ENCODE data around the gene CRYBB1.
"Not testable (repeated sequence)": the region's sequence is repeated elsewhere in the genome, so short reads cannot be mapped to it uniquely, and the experiment has no call there.

CRYBB1 gene

GRCh38 chr22:26635117-26635516 is 17.3 kb upstream of the CRYBB1 start:
- DNase-seq = no peak

GRCh38 chr22:26634189-26634588 is 16.4 kb upstream of the CRYBB1 start:
- no peak for DNase-seq

- DNase-seq = no peak
These were observed 14.8 kb upstream of the CRYBB1 start for GRCh38 chr22:26632422-26633155.

- no peak for DNase-seq
These were observed 13.5 kb upstream of the CRYBB1 start for GRCh38 chr22:26631282-26631681.

GRCh38 chr22:26629988-26630761 is 12.3 kb upstream of the CRYBB1 start:
- DNase-seq = no peak

GRCh38 chr22:26624803-26625202 is 7.0 kb upstream of the CRYBB1 start:
- no peak for DNase-seq

GRCh38 chr22:26623984-26624383 is 6.2 kb upstream of the CRYBB1 start:
- no peak for DNase-seq

- DNase-seq = no peak
These were observed 3.8 kb upstream of the CRYBB1 start, which contains the start of gene CRYBA4 for GRCh38 chr22:26621663-26622062. CRYBA4 (plus strand) TSS chr22:26621963; CDS start chr22:26622597, 634 bp downstream.

GRCh38 chr22:26620197-26620596 is 2.4 kb upstream of the CRYBB1 start:
- DNase-seq = no peak

GRCh38 chr22:26619510-26619909 is 1.7 kb upstream of the CRYBB1 start:
- DNase-seq = no peak

- DNase-seq = no peak
These were observed 628 bp upstream of the CRYBB1 start for GRCh38 chr22:26618455-26618854.

- DNase-seq = no peak
These were observed 1.2 kb downstream of the CRYBB1 start for GRCh38 chr22:26616650-26617049.

- DNase-seq = no peak
These were observed 1.9 kb downstream of the CRYBB1 start for GRCh38 chr22:26615830-26616435.

- DNase-seq = no peak
These were observed 2.7 kb downstream of the CRYBB1 start for GRCh38 chr22:26615149-26615548.

- DNase-seq = no peak
These were observed 3.5 kb downstream of the CRYBB1 start for GRCh38 chr22:26614322-26614721.

GRCh38 chr22:26613753-26614152 is 4.1 kb downstream of the CRYBB1 start:
- not testable (repeated sequence) for DNase-seq

- DNase-seq = no peak
These were observed 5.2 kb downstream of the CRYBB1 start for GRCh38 chr22:26612652-26613051.

- no peak for DNase-seq
These were observed 6.8 kb downstream of the CRYBB1 start for GRCh38 chr22:26610996-26611395.

GRCh38 chr22:26610072-26610958 is 7.5 kb downstream of the CRYBB1 start:
- no peak for DNase-seq

- DNase-seq = no peak
These were observed 8.5 kb downstream of the CRYBB1 start for GRCh38 chr22:26609287-26609686.

- DNase-seq = no peak
These were observed 9.7 kb downstream of the CRYBB1 start for GRCh38 chr22:26608129-26608528.

- DNase-seq = no peak
These were observed 11.2 kb downstream of the CRYBB1 start for GRCh38 chr22:26606611-26607010.

GRCh38 chr22:26604368-26604767 is 13.5 kb downstream of the CRYBB1 start:
- no peak for DNase-seq
